Upper lobe of left lung (tissue), 6 donors: ENCODE data around the gene KDM5C. TPM values are rescaled to one million over a fixed set of nuclear protein-coding genes. Genes with fewer than 3 reads are reported as not detected.

ENCODE experiments used
- ATAC-seq, 2 donors: fragments of 200-7000 bp; cut with Tn5 transposase; one replicate each; pipeline ENCODE4 v1.9.1; 2022; ENCODE audit warnings: mild to moderate bottlenecking in 2 of 2, moderate library complexity in 2 of 2; ENCODE audit not compliant: low FRiP score in 2 of 2
- DNase-seq, 2 donors: peaks; one replicate each; pipeline ENCODE4 v3.0.0-alpha.2; 2019 to 2020
- H3K27ac ChIP-seq, 4 donors: fragments of 200-600 bp; sonication (generic); one replicate each; pipeline ENCODE4 v1.5.1; 2016 to 2019
- H3K27me3 ChIP-seq, 4 donors: fragments of 200-600 bp; sonication (generic); one replicate each; pipeline ENCODE4 v1.5.1; 2017 to 2019
- H3K36me3 ChIP-seq, 4 donors: fragments of 200-600 bp; sonication (generic); one replicate each; pipeline ENCODE4 v1.5.1; 2016 to 2019
- H3K4me1 ChIP-seq, 4 donors: fragments of 200-600 bp; sonication (generic); one replicate each; pipeline ENCODE4 v1.5.1; 2018 to 2019
- H3K4me3 ChIP-seq, 4 donors: fragments of 200-600 bp; sonication (generic); one replicate each; pipeline ENCODE4 v1.5.1; 2017 to 2019; ENCODE audit warnings: mild to moderate bottlenecking in 2 of 4, moderate library complexity in 1 of 4
- H3K9me3 ChIP-seq, 4 donors: fragments of 200-600 bp; sonication (generic); one replicate each; pipeline ENCODE4 v1.5.1; 2018 to 2019
- EP300 ChIP-seq, 4 donors: sonication (generic); formaldehyde crosslinking; IDR thresholded peaks; one replicate each; pipeline ENCODE4 v1.5.1; 2017; ENCODE audit warnings: antibody characterized with exemption in 4 of 4, control low read depth in 2 of 4
- POLR2A ChIP-seq, 4 donors: fragments of 450-650 bp; IDR thresholded peaks; one replicate each; pipeline ENCODE4 v1.5.1; 2016 to 2017; ENCODE audit warnings: antibody characterized with exemption in 4 of 4, mild to moderate bottlenecking in 2 of 4
- POLR2AphosphoS5 ChIP-seq, 2 donors: sonication (generic); formaldehyde crosslinking; IDR thresholded peaks; one replicate each; pipeline ENCODE4 v1.5.1; 2017; ENCODE audit warnings: antibody characterized with exemption in 2 of 2
- WGBS, 2 donors: methylation state at CpG; one replicate each; pipeline ENCODE4 v1.1.5; 2017 to 2018; 5-methylcytosine and 5-hydroxymethylcytosine counted together
- total RNA-seq, 6 donors: library from RNA; depleted of rRNA in 4 of 6; stranded (reverse); fragments of >200 nt in 4 of 6; gene quantifications; one replicate each; pipeline versions ENCODE4 v1.1.0 to v1.2.1, GENCODE V29; 2016 to 2021
- TF ChIP-seq, protein P1 (sequence below), 6 experiments: fragments of 450-650 bp in 4 of 6; fragments of 200-600 bp in 2 of 6; sonication (generic) in 2 of 6; IDR thresholded peaks; one replicate each; pipeline ENCODE4 v1.5.1; 2016 to 2019; ENCODE audit warnings: antibody characterized with exemption in 6 of 6
- donor health status: DM: no; HTN: no; CAD: no; lungs with moderate emphysema.
- donor health status: DM: no; HTN: yes; CAD: no; lungs with severe emphysema.

Gene KDM5C
- 100 to 1,000 TPM in 3 of 6 donors, 10 to 100 TPM in 3; 79.0 to 171 (median 108) TPM for total RNA-seq

DNA sequence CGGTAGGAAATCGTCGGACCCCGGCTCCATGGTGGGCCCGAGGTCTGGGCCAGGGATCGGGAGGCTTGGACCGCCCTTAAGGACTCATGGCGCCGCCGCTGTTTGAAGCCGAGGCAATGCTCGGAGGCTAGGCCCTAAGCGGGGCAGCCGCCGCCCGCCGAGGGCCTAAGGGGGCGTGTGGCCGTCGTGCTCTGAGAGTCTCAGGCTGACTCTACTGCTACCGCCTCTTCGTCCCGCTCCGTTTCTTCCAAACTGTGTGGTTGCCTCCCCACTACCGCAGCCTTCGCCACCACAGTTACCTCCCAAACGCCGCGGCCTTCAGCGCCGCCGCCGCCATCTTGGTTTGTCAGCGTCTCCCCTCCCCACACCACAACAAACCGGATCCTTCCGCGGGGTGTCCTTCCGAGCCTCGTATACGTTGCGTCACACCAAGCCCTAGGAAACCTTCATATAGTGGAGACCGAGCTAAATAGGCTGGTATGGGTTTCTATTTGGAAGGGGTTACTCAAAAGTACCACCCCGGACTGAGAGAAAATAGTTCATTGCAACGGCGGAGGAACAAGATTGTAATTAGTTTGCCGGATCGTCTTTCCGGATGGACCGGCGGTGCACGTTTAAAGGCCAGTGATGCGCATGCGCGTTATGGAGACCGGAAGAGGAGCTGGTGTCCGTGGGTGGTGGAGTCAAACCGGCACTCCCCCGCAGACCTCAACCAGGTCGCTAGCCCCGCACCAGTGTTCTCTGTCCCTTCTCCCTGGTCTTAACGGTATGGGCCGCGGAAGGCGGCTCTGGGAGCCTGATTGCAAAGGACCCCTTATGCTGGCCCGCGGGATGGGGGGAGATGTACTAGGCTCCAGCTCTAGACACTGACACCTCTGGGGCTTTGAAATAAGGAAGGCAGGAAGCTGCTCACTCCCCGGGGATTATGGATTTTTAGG is at the start of gene KDM5C:
Gene KDM5C (minus strand): TSS at position 348 of the 938 bp plus-strand sequence. CDS start 318 bp downstream, at position 30.
- 0% methylated on average over 16 to 54 of the region's 67 CpGs for WGBS, 2 donors
- Histone ChIP-seq H3K27me3 (no peaks in the 10 kb centered on the region), H3K27ac (peak within 1 kb of the TSS; percentile 87 to 94 (median 92)), H3K4me1 (peaks cover 15 to 32% (median 23%) of the 10 kb centered on the region in 4 donors), H3K4me3 (peak within 1 kb of the TSS; percentile 62 to 93 (median 80)), H3K9me3 (no peaks in the 10 kb centered on the region), H3K36me3 (peaks cover 0 to 8% (median 3%) of the 10 kb centered on the region in 4 donors)
- DNase-seq: peak; percentile 88 to 94
- no peak for TF ChIP-seq EP300 (IDR thresholded peaks at IDR 0.05)
- TF ChIP-seq POLR2AphosphoS5 (IDR thresholded peaks at IDR 0.05): peak; percentile 70 to 74
- TF ChIP-seq, protein P1, sequence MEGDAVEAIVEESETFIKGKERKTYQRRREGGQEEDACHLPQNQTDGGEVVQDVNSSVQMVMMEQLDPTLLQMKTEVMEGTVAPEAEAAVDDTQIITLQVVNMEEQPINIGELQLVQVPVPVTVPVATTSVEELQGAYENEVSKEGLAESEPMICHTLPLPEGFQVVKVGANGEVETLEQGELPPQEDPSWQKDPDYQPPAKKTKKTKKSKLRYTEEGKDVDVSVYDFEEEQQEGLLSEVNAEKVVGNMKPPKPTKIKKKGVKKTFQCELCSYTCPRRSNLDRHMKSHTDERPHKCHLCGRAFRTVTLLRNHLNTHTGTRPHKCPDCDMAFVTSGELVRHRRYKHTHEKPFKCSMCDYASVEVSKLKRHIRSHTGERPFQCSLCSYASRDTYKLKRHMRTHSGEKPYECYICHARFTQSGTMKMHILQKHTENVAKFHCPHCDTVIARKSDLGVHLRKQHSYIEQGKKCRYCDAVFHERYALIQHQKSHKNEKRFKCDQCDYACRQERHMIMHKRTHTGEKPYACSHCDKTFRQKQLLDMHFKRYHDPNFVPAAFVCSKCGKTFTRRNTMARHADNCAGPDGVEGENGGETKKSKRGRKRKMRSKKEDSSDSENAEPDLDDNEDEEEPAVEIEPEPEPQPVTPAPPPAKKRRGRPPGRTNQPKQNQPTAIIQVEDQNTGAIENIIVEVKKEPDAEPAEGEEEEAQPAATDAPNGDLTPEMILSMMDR (IDR thresholded peaks at IDR 0.05): peak in 2 of 6 experiments; percentile 9 to 29
- peak in 3 of 4 donors; percentile 56 to 76 (median 66) for TF ChIP-seq POLR2A (IDR thresholded peaks at IDR 0.05)
- peak; percentile 88 to 95 for ATAC-seq

DNA sequence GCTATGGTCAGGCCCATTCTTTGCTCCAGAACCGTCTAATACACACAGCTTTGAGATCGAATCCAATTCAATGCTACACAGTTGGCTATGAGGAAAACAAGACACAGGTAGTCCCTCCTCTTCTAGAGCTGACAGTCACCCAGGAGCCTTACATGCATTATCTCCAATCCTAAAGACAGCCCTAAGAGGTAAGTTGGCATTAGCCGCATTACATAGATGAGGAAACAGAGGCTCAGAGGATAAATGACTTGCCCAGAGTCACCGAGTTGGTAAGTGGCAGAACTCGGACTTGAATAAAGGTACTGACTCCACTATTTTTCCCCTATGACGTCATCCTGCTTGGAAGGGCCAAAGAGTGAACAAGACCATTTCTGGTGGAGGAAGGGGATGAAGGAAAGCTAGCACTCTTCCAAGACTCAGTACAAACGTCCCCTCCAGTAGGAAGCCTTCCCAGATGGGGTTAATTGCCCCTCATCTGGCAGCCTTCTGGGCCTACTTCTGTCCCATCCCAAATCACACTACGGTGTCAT is 47.9 kb upstream of the KDM5C start:
- Histone ChIP-seq H3K4me1 (no peaks in the 10 kb centered on the region), H3K9me3 (no peaks in the 10 kb centered on the region), H3K27me3 (no peaks in the 10 kb centered on the region), H3K4me3 (no peak overlapping the region), H3K27ac (no peak overlapping the region), H3K36me3 (no peaks in the 10 kb centered on the region)
- DNase-seq: no peak
- ATAC-seq: no peak
- WGBS, 2 donors: 68 to 83% methylated on average over 6 to 8 of the region's 8 CpGs
- TF ChIP-seq EP300 (IDR thresholded peaks at IDR 0.05): no peak
- no peak for TF ChIP-seq POLR2A (IDR thresholded peaks at IDR 0.05)
- TF ChIP-seq, protein P1 (IDR thresholded peaks at IDR 0.05): no peak
- no peak for TF ChIP-seq POLR2AphosphoS5 (IDR thresholded peaks at IDR 0.05)

DNA sequence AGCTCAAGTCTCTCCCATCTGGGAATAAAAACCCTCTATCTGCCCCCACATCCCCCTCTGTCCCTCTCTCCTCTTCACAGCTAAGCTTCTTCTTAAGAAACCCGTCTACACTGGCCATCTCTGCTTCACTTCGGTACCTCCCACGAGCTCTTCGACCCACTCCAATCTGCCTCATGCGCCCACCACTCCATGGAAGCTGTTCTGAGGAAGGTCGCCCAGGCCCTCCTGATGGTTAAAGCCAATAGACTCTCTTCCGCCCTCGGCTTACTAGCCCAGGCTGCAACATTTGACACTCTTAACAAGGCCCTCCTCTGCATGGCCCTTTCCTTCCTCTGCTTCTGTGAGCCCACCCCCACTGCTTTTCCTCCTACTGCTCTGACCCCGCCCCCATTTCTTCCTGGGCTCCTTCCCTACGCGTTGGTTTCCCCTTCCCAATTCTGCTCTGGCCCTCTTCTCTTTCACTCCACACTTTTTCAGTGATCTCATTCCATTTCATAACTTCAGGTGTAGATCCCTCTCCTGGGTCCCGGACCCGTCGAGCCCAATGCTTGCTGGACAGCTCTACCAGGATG is 44.6 kb upstream of the KDM5C start:
- H3K27me3 ChIP-seq: no peaks in the 10 kb centered on the region
- no peaks in the 10 kb centered on the region for H3K9me3 ChIP-seq
- WGBS, 2 donors: 82 to 90% methylated on average over 14 of the region's 14 CpGs
- DNase-seq (no peak), ATAC-seq (no peak)
- no peaks in the 10 kb centered on the region for H3K36me3 ChIP-seq
- TF ChIP-seq POLR2A (IDR thresholded peaks at IDR 0.05): no peak
- TF ChIP-seq POLR2AphosphoS5 (IDR thresholded peaks at IDR 0.05): no peak
- TF ChIP-seq, protein P1 (IDR thresholded peaks at IDR 0.05): no peak
- no peak for TF ChIP-seq EP300 (IDR thresholded peaks at IDR 0.05)
- H3K27ac ChIP-seq: no peak overlapping the region
- H3K4me1 ChIP-seq: peaks cover 0 to 16% (median 9%) of the 10 kb centered on the region in 4 donors
- H3K4me3 ChIP-seq: no peak overlapping the region

DNA sequence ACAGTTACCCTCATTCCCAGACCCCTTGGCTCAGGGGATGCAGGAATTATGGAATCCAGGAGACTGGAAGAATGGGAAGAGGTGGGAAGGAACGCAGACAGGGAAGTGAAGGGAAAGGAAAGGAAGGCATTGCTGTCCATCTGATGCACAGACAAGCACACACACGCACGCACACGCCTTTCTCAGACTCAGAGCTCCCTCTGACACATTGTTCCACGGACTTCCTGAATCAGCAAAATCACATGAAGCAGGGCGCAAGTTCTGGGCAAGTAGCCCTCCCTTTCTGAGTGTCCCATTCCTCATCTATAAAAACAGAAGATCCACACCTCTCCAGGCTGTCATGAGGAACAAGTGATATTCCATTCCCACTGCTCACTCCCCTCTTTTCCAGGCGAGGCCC is 43.2 kb upstream of the KDM5C start:
- TF ChIP-seq POLR2AphosphoS5 (IDR thresholded peaks at IDR 0.05): no peak
- no peaks in the 10 kb centered on the region for H3K9me3 ChIP-seq
- H3K36me3 ChIP-seq: no peaks in the 10 kb centered on the region
- 57 to 66% methylated on average over 7 of the region's 7 CpGs for WGBS, 2 donors
- ATAC-seq (no peak), DNase-seq (no peak)
- H3K4me1 ChIP-seq: peaks cover 0 to 19% (median 9%) of the 10 kb centered on the region in 4 donors
- no peak overlapping the region for H3K27ac ChIP-seq
- H3K27me3 ChIP-seq: no peaks in the 10 kb centered on the region
- no peak overlapping the region for H3K4me3 ChIP-seq

DNA sequence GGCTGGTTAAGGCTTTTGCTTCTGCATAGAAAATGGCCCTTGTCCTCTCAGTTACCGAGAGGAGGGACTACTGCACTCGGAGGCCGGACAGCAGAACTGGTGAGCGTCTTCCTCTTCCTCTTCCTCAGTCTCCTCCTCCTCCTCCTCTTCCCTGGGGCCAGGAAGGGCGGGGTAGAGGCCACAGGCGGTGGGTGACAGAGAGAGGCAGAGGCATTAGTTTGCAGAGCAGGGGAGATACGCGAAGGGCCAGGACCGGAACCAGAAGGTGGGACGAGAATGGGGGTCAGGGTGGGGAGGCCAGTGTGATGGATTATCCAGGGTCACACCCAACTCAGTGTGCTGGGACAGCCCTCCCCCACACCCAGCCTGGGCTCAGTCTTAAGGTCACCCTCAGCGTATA is 41.9 kb upstream of the KDM5C start:
- ATAC-seq: peak in 1 of 2 donors; percentile 46
- H3K36me3 ChIP-seq: no peaks in the 10 kb centered on the region
- H3K4me1 ChIP-seq: peaks cover 0 to 29% (median 12%) of the 10 kb centered on the region in 4 donors
- H3K27me3 ChIP-seq: no peaks in the 10 kb centered on the region
- no peak for DNase-seq
- no peaks in the 10 kb centered on the region for H3K9me3 ChIP-seq
- H3K4me3 ChIP-seq: no peak overlapping the region
- TF ChIP-seq, protein P1 (IDR thresholded peaks at IDR 0.05): no peak
- TF ChIP-seq POLR2A (IDR thresholded peaks at IDR 0.05) (no peak), EP300 (IDR thresholded peaks at IDR 0.05) (no peak), POLR2AphosphoS5 (IDR thresholded peaks at IDR 0.05) (no peak)
- peak overlapping the region in 3 of 4 donors; percentile 35 to 53 (median 45) for H3K27ac ChIP-seq
- 64 to 86% methylated on average over 8 to 11 of the region's 11 CpGs for WGBS, 2 donors
